NCI-H524 (cell line): Measurements from ENCODE around the gene PSME2.

Source experiments
- DNase-seq, 2 experiments: peaks; one replicate each; lab custom pipeline; 2025; lab: John Stamatoyannopoulos, UW

Gene PSME2

DNA sequence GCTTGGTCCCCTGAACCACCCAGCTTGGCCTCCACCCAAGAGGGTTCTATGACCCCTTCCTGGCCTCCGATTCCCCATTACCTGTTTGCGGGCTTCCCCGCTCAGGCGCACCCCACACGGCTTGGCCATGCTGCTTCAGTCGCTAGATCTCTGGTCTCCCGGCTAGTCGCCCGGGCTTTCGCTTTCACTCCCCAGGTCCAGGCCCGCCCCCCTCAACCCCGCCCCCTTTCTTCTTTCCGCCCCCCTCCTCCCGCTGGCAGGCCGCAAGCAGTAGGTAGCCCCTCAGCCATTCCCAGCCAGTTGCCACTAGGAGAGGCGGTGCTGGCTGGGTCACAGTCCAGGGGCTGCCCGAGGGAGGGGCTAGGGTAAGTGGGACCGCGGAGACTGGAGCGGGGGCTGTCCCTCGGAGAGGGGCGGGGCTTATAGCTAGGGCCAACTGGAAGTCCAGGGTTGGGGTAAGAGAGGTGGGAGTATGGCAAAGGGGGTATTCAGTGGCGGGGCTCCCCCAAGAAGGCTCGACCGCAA, at the start of gene PSME2:
TSS of gene PSME2 (minus strand) at position 158 of the 525 bp plus-strand sequence. CDS start at position 129, 29 bp downstream.
- peak; percentile 99 for DNase-seq

GRCh38 chr14:24195186-24196070, 49.0 kb upstream of the PSME2 start, which contains the start of gene TM9SF1:
TM9SF1 (minus strand) TSS chr14:24195441; CDS start chr14:24195019, 422 bp downstream.
- DNase-seq: peak; percentile 78 to 90

- DNase-seq: no peak
Measured at GRCh38 chr14:24194873-24195185, 48.4 kb upstream of the PSME2 start.

GRCh38 chr14:24194186-24194872, 47.9 kb upstream of the PSME2 start:
- DNase-seq: no peak

GRCh38 chr14:24192933-24193332, 46.5 kb upstream of the PSME2 start:
- no peak for DNase-seq

DNA sequence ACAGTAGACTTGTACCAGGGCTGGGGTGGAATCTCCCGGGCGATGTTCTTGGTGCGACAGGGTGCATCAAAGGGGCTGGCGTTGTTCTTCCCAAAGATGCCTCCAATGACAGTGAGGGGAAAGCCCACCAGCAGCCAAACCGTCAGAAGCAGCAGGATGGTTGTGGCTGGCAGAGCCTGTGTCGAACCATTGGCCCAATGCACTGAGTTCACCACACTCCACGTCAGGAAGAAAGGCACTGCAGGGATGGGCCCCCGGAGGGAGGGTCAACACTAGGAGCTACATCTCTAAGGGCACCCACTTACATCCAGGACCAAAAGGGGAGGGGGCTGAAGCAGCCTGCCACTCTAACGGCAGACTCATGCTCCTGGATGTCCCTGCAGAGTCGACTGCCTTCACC, 44.0 kb upstream of the PSME2 start:
- DNase-seq: no peak

GRCh38 chr14:24189460-24189859, 43.0 kb upstream of the PSME2 start:
- DNase-seq: no peak

- no peak for DNase-seq
Measured at GRCh38 chr14:24189059-24189375, 42.6 kb upstream of the PSME2 start.

DNA sequence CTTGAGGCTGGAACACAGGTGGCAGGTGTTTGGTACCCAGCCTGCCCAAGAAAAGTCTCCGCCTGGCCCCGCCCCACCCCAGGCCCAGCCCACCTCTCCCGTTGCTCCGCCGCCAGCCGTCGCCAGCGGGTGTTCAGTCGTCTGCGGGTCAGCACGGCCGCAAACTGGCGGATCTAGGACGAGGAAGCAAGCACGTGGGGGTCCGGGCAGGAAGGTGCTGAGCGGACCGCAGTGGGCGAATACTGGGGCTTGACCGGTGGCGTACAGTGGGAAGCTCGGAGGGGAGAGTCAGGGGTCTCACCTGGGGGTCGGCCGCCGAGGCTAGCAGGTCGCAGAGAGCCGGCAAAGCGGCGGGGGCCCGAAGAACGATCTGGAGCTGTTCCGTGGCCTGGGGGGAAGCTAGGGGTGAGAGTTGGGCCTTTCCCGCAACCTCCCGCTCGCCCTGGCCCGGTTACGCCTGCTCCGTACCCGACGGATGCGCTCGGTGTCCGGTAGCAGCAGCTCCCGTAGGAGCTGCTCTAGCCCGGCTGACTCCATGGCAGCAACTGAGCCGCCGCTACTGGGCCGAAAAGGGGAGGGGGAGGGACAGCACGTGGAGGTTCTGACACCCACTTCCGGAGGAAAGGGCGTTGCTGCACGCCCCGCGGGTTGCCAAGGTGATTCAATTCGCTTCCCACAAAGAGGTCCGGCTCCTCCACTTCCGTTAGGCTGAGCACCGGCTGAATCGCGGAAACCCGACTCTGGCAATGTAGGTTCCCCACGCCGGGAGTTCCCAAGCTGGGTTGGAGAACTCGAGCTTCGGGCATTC, 42.0 kb upstream of the PSME2 start, which contains the start of gene IPO4:
TSS of gene IPO4 (minus strand) at position 566 of the 808 bp plus-strand sequence. CDS start at position 537, 29 bp downstream.
- peak; percentile 97 to 100 for DNase-seq

DNA sequence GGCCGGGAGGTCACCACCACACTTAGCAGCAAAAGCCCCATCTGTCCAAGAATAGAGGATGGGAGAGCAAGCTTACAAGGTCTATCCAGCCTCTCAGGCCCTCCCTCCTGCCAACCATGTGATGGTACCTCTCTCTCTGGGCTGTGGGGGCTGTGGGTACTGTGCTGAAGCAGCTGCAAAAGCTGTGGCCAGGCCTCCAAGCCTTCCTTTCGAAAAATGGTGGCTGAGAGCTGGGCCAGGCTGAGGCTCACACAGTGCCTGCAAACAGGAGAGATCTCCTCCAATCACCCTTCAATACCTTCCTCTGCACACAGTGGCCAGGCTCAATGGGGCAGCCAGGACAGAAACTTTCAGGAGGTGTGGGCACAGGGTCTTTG, 41.1 kb upstream of the PSME2 start:
- DNase-seq: no peak

DNA sequence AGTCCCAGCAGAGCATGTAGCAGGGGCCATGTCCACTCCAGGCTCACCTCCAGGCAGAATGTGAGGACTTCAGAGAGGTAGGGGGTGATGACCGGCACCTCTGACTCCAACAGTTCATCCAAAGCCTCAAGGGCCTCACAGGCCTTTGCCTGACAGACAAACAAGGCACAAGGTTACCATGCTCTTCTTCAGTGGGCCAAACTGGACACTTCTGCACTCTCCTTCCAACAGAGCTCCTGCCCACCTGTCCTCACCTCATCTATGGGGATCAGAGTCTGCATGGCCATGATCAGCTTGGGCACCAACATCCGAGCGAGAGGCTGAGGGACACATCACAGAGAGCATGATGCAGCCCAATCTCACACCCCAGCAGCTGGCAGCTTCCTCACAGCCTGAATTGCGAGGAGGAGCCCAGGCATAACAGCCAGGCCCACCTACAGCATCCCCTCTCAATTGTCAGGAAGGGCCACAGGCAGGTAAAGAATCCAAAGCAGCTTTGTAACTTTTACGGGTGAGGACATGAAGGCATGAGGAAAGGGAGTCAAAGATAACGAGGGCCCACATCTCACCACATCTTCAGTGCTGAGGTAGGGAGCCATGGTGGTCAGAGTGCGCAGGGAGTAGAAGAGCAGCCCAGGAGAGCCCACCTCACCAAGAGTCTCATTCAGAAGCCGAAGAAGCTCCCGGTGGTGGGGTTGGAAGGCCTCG, 40.6 kb upstream of the PSME2 start:
- DNase-seq: no peak

DNA sequence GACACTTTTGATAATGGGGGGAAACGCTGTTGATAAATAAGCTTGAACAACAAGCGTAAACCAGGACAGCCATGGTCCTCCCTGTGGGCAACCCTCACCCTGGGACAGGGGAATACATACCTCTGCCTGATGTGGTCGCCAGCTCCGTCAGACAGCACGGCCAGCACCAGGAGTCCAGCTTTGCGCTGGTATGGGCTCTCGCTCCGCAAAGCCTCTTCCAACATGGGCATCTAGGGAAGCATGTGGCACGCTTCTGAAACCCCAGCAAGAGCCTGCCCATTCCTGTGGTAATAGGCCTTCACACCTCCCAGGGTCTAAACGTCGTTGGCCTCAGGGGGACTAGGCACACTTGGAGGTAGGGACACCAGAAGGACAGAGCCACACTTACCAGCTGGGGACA, 39.3 kb upstream of the PSME2 start:
- no peak for DNase-seq

DNA sequence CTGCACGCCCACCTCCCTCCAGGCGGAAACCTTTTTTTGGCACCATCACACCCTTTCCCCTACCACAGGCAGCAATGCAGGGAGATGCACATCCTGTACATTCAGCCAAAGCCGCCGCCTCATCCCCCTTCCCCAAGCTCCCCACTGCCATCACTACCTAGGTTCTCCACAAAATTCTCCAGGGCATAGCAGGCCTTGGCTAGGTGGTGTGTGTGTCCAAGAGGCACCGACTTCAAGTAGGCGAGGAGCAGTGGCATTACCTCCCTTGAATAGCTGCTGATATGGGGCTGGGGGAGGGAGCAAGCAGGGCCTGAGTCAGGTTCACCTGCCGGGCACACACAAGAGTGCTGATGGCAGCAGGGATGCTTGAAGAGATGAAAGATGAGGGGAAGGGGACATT, 38.6 kb upstream of the PSME2 start:
- no peak for DNase-seq

DNA sequence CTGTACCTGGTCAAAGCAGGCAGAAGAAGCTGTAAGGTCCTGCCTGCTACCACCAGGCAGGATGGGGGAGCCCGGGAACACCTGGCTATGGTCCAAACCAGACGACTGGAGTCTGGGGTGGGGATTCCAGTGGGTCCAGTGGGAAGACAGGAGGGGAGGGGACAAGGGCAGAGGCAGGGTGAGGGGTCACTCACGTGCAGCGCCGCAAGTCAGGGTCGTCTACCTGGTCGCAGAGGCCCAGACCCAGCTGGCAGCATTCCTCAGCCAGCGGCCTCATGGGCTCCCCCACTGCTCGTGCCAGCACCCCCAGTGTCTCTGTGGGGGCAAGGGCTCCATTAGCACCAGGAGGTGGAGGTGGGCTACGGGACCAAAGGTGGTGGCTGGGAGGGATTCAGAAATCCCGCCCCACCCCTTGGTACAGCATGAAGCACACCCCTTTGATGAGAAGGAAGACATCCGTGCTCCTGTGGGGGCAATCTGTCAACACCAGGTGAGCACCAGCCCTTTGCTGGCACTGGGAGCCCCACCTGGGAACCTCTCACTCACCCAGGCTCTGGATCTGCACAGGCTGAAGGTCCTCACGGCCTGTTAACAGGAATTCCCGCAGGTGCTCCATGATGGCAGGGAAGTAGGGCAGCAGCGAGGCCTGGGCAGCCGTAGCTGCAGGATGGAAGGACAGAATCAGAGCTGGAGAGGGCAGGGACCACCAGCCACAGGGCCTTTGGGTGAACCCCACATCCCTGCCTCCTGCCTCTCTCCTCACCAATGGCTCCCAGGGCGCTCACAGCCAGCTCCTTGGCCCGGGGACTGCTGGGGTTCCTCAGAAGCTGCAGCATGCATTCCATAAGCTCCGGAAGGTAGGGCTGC, 37.9 kb upstream of the PSME2 start:
- no peak for DNase-seq

DNA sequence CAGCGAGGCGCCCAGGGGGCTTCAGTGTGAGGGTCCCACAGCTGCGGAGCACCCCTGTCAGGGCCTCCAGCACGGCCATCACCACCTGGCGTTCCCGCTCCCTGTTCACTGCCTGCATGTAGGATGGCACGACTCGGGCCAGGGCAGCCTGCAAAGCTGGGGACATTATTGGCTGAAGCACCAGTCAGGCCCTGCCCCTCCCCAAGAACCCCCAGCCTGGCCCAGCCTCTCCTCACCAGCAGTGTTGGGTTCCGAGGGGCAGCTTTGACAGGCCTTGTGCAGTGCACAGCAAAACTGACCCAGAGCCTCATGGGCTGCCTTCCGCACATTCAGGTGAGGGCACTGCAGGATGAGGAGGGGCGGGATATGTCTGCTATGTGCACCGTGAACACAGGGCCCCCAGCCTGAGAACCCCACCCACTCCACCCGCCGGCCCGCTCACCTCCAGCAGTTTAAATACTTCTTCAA, 36.6 kb upstream of the PSME2 start:
- DNase-seq: no peak

GRCh38 chr14:24182110-24182882, 35.9 kb upstream of the PSME2 start:
- DNase-seq: no peak

DNA sequence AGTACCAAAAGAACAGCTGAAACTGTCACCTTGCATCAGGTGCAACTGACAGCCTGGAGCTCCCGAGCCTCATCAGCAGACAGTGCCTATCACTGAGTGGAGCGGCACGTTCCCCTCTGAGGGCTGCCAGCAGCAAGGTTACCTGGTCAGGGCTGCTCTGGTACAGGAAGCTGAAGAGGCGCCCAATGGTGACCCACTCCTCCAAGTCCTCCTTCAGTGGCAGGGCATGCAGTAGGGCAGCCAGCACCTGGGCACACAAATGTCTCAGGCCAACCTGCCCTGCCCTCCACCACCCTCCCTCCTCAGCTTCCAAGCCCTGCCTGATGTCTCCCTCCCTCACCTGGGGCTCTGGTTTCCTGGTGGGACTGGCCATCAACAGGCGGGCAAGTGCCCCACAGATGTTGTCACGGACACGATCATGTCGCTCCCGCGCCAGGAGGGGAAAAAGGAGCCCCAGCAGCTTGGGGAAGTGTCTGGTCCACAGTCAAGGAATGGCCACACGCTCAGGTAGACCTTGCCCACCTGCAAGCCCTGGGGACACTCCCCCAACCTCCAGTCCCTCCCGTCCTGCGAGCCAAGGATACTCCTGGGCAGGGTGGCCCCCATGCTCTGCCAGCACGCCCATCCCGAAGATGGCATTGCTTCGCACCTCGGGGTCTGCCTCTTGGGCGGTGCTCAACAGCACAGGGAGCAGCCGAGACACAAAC, 35.1 kb upstream of the PSME2 start:
- DNase-seq: no peak

DNA sequence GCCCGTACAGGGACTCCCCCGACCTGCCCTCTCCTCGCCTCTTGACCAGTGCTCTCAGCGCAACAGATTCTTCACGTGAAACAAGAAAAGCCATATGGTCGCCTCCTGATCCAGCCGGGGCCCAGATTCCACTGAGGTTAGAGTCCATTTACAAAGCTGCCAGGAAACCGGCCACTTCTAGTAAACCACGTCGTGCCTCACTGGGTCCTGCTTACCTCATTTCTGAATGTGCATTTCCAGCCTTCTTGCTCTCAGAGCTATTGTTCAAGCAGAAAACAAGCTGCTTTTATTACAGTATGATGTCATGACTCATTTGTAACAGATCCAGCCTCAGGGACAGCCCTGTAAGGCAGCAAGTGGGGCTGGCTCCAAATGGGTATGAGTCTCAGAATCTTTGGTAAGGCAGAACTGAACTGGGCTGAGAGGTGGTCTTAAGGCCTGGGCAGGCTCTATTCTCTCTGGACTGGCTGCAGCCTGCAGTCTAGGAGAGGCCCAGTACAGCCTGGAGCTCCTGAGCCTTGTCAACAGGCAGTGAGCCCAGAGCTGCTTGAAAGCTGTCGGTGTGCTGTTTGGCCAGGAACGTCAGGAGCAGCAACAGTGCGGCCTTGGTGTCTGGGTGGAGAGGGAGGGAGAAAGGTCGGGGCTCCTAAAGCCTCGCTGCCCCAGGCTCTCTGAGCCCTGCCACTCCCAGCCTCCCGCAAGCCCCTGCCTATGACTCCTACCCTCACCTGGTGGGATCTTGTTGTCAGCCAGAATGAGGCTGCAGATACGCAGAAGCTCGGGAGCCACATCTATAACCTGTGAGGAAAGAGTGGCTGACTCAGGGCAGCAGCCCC, 33.8 kb upstream of the PSME2 start:
- DNase-seq: no peak
